HG03457 (cell line): ENCODE measurements around the gene NUB1.

Experiments used
- ATAC-seq: cut with Tn5 transposase; IDR thresholded peaks from one replicate; pipeline ENCODE4 v1.9.1; 2021; ENCODE audit warnings: moderate number of reproducible peaks; ENCODE audit not compliant: unreplicated experiment

Gene NUB1

DNA sequence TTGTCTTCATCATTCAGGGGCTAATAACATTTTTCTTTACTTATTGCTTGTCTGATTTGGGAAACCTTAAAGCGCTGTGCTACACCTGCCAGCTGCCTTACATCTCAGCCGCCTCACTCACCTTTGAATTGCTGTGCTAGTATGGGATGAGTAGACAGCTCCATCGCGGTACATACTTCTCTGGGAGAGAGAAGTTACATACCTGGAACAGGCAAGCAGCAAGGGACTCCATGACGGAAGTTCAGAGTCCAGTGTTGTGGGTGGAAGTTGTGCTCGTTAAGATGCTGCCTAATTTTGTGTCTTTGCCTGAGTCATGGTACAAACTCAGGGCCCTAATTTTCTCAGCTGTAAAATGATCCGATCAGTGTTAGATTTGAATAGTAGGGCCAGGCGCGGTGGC lies 1.9 kb downstream of the NUB1 start:
- no peak for ATAC-seq

DNA sequence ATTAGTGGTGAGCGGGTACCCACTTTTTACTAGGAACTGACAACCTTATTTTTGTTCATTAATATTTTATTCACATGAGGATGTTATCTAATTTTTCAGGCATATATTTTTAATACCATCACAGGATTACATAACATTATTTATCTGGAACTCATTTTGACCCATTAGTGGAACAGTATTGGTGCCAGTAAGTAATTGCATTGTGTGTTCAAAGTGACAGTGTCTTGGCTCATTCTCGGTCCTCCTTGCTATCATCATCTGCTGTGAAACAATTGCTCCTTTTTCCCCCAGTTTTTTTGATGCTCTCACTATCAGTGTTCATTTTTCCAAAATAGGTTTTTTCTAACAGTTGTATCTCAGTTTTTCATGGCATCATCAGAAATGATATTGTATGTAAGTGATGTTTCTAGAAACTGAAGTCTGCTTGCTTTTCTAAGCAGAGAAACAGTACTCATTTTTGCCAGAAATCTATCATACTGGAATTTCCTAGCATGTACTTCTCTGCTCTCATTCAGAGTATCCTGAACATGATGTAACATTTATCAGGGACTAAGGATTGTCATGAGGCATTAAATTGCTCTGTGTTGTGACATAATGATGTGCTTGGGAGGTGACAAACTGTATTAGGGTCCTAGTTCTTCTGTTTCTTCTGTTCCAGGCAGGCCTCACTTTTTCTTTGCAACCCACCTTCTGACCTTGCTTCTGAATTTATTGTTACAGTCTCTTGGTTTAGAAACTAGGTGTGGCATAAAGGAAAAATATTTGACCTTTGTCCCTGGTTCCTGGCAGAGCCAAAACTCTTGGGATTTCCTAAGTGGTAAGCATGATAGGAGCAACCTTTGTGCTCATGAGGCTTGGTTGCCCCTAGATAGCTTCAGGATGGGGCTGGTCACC lies 4.2 kb downstream of the NUB1 start:
- ATAC-seq: no peak

DNA sequence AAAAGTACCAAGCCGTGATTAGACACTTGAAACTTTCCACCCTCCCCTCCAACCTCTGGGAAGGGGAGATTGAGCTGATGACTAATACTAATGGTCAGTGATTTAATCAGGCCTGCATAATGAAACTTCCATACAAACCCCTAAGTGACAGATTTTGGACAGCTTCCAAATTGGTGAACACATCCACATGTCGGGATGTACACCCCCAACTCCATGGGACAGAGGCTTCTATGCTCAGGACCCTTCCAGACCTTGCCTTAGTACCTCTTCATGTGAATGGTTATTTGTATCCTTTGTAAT lies 4.8 kb downstream of the NUB1 start:
- ATAC-seq: no peak

DNA sequence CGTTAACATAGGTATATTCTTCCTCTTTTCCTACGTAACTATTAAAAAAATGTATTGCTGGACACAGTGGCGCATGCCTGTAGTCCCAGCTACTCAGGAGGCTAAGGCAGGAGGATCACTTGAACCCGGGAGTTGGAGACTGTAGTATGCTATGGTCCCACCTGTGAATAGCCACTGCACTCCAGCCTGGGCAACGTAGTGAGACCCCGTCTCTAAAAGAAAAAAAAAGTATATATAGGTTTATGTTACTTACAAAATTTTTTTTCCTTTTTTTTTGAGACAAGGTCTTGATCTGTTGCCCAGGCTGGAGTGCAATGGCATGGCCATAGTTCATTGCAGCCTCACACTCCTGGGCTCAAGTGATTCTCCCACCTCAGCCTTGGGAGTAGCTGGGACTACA lies 5.6 kb downstream of the NUB1 start:
- no peak for ATAC-seq

DNA sequence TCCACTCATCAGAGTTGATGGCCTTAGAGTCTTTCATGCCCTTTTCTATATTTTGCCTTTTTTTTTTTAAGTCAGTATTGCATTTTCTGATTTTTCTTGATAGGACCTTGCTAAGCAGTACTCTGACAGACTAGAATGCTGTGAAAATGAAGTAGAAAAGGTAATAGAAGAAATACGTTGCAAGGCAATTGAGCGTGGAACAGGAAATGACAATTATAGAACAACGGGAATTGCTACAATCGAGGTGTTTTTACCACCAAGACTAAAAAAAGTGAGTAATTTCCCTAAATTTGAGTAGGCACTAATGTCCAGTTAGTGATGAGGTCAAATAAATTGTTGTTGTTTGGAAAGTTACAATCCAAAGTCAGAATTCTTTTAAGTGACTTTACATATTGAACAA lies 7.4 kb downstream of the NUB1 start:
- ATAC-seq: no peak

GRCh38 chr7:151349507-151349853 lies 7.9 kb downstream of the NUB1 start:
- peak; percentile 31 for ATAC-seq

DNA sequence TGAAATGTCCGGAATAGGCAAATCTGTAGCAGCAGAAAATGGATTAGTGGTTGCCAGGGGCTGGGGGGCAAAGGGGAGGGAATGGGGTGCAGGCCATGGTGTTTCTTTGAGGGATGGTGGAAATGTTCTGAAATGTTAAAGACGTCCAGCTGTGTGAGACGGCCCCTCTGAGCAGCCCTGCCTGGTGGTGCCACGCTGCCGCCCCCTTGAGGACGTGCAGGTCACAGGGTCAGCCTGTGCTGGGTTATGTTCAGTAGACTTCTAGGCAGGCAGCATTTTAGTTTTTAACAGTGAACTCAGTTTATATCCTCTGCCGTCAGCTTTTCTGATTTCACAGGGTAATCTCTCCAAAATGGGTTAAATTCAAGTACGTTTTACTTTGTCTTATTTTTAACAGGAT lies 9.4 kb downstream of the NUB1 start:
- no peak for ATAC-seq

DNA sequence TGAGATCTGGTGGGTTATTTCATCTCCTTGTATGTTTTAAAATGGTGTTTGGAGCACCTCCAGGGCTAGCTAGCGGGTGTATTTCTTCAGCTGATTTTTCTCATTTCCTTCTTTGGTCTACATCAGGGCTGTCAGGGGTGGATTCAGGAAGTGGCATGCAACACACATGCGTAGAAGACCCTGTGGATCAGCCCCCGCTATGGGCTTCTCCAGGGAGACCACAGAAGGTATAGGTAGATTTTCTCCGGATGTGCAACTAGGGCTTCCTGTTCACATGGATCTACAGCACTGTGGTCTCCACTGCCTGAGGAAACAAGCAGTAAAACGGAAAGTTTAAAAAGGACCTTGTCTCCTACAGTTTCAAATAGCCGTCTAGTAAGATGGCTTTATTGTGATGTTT lies 10.4 kb downstream of the NUB1 start:
- ATAC-seq: peak; percentile 40

GRCh38 chr7:151352512-151352911 lies 10.9 kb downstream of the NUB1 start:
- ATAC-seq: no peak

DNA sequence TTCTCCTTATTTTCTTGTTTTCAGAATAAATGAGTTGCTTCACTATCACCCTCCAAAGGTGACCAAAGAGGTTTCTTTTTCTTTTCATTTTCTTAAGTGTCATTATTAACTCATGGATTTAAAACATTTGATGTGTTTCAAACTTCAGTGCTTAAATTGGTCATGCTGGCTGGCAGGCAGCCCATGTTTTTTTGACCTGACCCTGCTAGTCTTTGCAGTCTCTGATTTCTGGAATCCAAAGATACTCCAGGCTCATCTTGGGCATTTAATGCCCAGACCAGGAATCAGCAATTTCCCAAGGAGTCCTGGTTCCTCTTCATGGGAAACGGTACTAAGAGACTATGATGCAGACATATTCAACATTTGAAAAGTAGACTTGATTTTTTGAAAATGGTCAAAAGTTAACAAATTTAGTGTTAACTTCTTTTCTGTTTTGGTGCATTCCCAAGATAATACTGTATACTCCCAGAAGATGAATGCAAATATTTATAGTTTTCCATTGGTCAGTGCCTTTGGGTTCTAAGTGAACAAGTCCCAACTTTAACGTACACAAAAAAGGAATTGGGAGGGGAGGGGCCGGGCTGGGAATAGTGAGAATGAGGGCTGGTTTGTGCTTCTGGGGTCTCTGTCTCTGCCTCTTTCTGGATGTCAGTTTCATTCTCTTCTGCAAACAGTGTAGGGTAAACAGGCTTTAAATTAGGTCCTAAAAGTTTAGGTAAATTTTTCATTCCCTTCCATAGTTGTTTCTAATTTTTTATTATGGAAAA lies 19.8 kb downstream of the NUB1 start:
- no peak for ATAC-seq

GRCh38 chr7:151363182-151363581 lies 21.6 kb downstream of the NUB1 start:
- ATAC-seq: no peak

DNA sequence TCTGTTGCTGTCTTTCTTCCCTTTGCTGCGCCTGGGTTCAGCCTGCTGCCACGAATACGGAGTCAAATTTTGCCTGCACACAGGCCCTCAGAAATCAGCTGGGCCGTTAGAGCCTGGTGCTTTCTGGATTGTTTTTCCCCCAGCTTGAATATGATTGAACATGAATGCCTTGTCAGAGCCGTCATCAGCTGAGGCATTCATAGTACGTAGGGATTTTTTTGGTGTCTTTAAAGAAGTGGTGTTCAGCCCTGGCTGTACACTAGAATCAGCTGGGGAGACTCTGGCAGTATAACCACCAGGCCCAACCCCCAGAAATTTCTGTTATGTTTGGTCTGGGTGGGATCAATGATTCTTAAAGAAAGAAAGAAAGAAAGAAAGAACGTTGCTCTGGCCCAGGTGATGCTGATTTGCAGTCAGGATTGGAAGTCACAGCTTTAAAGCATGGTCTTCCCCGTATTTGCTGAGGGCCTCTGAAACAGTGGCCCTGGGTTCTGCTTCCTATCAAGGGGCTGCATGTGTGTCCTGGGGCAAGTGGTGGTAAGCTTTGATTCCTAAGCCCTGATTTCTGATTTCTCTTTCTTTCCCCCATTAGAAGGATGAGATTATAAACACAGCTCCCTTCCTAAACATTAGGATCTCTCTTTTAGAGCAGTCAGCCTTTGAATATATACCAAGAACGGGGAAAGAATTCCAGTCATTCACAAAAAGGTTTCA lies 24.7 kb downstream of the NUB1 start:
- ATAC-seq: no peak

GRCh38 chr7:151366880-151367222 lies 25.2 kb downstream of the NUB1 start:
- no peak for ATAC-seq

DNA sequence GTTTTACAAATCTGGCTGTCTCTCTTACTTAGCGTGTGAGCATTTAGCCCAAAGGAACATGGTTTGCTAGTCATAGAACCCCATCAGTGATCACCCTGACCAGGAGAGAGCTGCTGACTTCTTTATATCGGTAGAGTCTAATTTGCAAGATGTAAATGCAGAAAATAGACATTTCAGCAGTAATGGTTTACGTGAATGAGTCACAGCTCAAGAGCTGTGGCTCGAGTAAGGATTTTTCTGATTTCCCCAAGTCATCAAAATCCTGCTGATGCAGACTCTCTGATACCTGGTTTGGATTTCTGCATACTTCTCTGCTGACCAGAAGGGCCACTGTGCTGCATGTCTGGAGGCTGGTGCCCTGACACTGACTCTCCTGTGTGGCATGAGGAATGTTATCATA lies 25.7 kb downstream of the NUB1 start:
- no peak for ATAC-seq

DNA sequence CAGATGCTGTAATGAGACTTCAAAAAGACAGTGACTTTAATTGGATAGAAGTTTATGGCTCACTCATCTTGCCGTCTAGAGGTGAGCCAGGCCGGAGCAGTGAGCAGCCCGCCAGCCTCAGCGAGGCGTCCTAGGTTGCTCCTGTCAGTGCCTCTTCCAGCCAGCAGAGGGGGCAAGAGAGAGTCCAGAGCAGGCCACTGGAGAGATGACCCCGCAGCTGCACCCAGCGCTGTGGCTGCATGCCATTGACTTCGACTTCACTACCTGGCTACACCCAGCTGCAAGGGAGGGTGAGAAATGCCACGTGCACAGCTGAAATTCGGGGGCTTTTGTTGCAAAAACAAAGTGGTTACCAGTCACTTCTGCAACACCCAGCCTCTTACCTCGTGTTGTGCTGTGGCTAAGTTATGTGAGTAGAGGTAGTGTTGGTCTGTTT lies 26.5 kb downstream of the NUB1 start:
- ATAC-seq: peak; percentile 91

DNA sequence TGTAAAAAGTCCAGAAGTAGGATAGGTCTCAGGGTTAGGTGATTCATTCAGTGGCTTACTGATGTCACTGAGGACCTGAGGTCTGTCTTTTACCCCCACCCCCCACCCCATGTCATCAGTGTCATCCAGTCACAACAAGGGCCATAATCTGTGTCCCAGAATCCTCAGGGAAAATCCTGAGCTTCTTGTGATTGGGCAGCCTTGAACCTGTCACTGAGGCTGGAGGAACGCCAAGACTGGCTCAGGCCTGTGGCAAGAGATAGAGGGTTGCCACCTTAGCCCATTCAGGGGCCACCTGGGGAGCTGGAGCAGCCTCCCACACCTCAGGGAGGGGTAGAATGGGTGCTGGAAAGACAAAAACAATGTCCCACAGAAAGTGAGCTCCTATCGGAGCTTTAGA lies 29.7 kb downstream of the NUB1 start:
- ATAC-seq: no peak

GRCh38 chr7:151372612-151373265 lies 31.1 kb downstream of the NUB1 start:
- no peak for ATAC-seq

- ATAC-seq: no peak
Measured at GRCh38 chr7:151373599-151373998, 32.0 kb downstream of the NUB1 start.

- ATAC-seq: no peak
Measured at GRCh38 chr7:151374139-151374538, 32.5 kb downstream of the NUB1 start.

DNA sequence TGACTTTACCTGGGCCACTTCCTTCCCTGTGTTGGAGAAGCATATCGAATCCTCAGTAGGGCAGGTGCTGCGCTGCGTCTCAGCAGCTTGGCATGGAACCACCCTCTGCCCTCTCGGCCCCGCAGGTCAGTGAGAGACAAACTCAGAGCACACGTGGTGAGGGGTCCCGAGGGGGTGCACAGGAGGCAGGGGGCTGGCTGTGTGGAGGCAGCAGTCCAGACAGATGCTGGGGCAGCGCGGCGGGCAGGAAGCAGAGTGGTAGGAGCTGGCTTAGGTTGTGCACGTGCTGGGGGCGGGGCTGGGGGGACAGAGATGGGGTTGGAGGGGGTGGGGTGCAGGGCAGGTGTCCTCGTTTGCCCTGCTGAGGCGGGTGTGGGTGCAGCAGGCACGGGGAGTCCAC lies 33.1 kb downstream of the NUB1 start:
- no peak for ATAC-seq

GRCh38 chr7:151375530-151376217 lies 34.1 kb downstream of the NUB1 start:
- ATAC-seq: no peak
